ENCODE data around the gene LOXL3.

GRCh38 chr2:74512744-74513604, 40.8 kb downstream of the LOXL3 start:
- TF ChIP-seq CTCF (IDR thresholded peaks at IDR 0.05) (no peak), EZH2 (IDR thresholded peaks at IDR 0.05; ENCODE audit: borderline replicate concordance, insufficient read depth, low read depth, low read length, poor library complexity, severe bottlenecking) (no peak)
